SH-SY5Y (cell line): Measurements from ENCODE around the gene MAN2B2.

ENCODE experiments used
- GATA2 ChIP-seq: IDR thresholded peaks from 2 replicates; pipeline ENCODE4 v1.6.1; 2011; ENCODE audit warnings: mild to moderate bottlenecking, low read depth, low read length
- GATA3 ChIP-seq: IDR thresholded peaks from 2 replicates; pipeline ENCODE4 v1.6.1; 2011; ENCODE audit warnings: low read depth, mild to moderate bottlenecking, low read length, moderate library complexity

DNA sequence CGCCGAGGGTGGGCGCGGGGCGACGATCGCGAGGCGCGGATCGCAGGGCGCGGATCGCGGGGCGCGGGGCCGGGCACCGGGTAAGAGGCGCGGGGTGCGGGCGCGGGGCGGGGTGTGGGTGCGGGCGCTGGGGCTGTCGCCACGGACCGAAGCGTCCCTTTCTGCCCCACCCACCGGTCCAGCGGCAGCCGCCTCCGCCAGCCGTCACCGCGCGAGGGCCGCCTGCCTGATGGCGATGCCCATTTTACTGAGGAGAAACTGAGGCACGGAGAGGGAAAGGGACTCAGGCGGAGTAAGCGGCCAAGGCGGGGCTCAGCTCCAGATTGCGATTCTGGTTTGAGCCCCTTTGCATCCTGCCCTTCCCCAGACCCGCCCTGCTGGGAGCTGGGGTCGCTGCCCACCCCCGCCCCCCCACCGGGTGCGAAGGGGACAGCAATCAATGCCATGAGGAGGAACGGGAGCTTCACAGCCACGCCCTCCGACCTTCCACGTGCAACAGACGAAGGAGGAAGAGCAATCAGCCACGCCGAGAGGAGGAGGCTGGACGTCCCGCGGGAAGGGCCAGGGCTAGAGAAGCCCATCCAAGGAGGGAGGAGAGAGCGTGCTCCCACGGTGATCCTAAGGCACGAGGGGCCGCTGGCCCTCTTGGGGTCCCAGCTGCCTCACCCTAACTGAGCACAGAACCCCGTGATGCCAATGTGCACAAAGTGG, 10.9 kb upstream of the MAN2B2 start:
- TF ChIP-seq GATA3 (no peak), GATA2 (no peak)
